GM19035 (cell line): Measurements from ENCODE around the gene LAMA2.

ENCODE experiments used
- ATAC-seq: cut with Tn5 transposase; IDR thresholded peaks from one replicate; pipeline ENCODE4 v1.9.1; 2021; ENCODE audit not compliant: unreplicated experiment

The LAMA2 gene

DNA sequence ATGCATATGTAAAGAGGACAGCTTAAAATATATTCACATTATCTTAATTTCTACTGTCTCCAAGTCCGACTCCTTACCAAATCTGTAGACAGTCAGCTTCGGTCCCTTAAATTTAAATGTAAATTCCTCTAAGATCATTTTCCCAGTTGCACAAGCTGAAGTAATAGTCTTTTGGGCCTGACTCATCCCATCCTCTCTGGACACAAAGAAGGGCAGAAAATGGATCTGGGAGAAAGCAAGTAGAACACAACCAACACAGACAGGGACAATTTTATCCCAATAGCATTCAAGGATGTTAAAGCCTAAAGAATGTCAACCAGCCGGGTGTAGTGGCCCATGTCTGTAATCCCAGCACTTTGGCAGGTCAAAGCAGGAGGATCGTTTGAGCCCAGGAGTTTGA, 598.8 kb downstream of the LAMA2 start:
- ATAC-seq = no peak

DNA sequence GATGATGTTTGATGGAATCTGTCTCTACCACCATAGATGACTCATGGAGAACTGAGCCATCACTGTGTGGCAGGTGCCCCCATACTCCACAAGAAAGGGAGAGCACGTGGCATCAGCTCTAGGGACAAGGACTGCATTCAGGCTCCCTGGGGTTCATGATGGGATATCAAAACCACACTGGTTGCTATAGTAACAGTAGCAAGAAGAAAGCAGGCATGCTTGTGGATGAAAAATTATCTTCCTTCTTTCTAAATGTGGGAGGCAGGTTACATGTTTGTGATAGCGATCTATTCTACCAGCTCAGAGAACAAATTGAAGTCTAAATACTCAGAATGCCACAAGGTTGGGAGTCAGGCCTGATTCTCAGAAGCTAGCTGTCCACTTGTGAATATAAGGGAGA, 602.8 kb downstream of the LAMA2 start:
- no peak for ATAC-seq

DNA sequence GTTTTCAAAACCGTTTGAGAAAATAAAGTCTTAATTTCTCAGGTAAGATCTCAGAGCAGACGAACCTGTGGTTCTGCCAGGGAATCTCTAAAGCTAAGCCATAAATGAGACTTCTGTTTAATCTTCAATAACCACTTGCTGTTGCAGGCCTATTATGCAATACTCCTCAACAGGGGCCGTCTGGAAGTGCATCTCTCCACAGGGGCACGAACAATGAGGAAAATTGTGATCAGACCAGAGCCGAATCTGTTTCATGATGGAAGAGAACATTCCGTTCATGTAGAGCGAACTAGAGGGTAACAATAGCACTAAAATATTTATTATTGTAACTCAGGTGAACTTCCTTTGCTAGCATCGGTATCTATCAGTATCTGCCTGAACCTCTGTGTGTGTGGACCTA, 603.4 kb downstream of the LAMA2 start:
- no peak for ATAC-seq

DNA sequence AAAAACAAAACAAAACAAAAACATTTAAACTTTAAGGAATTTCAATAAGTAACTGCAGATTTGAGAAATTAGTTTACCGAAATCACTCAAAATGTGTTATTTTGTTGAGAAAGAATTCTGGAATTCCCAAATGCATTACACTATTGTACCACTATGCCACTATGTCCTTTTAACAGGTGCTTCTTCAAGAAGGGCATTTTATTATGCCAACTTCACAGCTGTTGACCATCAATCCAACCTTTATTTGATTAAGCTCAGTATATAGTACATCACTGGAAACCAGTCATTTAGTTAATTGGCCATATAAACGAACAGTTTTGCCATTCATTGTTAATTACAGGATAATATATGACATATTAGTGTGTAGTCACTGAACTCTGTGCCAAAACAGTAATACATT, 605.4 kb downstream of the LAMA2 start:
- ATAC-seq = no peak

DNA sequence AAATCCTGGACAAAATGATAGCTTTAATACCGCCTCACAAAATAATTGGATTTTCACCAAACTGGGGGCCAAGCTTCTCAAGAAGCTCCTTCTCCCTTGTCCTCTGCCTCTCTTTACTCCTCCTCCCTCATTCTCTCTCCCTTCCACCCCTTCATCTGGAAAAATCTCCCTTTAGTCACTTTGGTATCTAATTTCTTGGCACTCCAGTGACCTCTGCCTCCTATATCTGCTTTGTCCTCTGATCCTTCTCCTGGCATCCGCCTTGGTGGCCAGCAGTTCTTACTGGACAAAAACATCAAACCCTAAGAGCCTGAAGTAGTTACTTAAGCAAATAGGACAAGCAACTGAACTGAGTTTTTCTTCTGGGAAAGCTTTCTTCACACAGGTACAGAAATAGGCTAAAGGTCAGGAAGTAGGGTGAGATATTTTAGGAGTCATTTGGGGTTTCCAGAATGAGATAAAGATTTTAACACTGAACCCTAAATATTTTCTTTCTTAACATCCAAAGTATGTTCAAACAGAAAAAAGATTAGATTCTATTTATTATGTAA, 606.4 kb downstream of the LAMA2 start:
- ATAC-seq = no peak

DNA sequence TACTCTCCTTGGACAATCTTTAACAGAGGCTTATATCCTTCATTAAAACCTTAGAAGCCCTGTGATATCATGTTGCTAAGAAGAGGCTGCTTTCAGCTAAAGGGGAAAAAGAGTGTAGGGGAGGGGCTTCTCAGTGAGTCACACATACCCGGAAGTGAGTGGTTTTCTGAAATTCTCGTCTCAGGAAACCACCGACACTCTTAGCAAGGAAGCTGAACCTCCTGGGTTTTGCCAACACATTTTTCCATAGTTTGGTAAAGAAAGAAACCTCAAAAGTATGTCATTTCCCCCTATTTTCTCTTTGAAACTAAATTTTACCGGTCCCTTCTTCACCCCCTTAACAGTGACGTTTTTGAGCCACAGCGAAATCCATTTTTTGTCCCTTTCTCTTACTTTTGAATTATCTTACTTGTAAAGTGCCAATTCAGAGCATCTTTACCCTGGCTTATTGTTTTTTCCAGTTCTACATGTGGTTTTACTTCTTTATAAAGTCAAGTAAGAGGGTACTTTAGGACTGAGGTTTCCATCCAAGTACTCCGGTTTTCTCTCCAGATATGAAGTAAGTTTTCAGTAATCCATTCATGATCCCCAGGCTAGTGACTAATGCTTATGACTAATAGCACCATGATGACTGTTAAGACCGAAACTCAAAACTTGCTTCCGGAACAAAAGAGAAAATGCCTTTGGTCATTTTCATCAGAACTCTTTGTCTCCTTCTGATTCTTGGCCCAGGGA, 607.8 kb downstream of the LAMA2 start:
- peak; percentile 89 for ATAC-seq

DNA sequence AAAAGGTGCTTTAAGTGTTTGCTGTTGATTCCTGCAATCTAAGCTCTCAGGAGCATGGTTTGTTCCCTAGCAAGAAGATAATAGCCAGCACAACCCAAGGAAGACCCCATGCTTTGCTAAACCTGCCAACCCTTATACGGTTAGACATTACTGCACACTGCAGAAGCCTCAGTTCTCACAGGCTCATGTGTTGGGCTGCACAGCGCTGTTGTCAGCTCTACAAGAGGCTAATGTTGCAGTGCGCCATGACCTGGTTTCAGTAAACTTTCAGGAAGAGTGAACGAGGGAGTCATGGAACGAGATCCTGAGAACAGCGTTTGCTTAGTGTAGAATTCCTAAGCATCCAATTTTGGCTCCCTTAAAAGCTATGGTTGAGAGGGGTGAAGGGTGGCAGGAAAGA, 608.5 kb downstream of the LAMA2 start:
- no peak for ATAC-seq

DNA sequence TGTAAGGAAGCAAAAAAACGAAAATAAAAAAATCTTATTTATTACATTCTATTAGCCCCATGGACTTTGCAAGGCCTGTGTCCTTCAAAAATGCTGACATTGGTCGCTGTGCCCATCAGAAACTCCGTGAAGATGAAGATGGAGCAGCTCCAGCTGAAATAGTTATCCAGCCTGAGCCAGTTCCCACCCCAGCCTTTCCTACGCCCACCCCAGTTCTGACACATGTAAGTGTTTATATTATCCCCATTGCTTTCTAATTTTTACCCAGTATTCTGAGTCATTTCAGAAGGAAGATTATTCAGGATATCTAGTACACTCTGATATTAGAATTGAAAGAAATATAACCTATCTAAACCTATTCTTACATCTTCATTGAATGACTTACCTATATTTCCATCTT, 609.3 kb downstream of the LAMA2 start:
- ATAC-seq = no peak

DNA sequence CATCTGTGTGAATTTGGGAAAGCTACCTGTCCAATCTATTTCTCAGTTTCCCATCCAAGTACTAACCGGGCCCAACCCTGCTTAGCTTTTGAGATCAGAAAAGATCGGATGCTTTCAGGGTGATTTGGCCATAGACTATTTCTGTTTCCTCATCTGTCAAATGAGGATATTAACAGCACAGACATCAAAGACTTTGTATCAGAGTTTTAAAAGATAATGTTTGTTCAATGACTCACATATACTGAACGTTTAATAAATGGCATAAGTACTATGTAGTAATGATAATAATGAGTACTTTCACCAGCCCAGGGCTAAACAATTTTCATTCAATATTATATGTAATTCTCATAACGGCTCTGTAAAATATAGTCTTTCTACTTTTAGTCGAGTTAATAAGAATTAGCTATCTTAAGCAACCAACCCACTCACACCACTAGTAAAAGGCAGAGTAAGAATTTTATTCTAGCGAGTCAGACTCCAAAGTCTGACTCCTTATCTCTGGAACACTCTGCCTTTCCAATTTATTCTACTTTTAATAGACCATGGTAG, 610.5 kb downstream of the LAMA2 start:
- no peak for ATAC-seq

DNA sequence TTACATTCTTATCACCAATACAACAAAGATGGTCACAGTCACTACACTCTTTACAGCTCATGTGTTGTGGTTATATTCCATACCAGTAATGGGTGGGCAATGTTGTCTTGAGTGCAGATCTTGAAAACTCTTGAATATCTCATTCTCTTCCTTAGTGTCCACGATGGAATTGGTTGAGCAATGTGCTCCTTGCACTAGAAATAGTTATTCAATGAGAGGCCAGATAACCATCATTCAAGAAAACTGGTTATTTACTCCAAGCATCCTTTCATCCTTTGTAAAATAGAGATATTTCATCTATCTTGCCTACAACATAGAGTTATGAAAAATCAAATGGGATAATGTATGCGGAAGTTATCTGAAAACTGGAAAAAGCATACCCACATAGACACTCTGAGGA, 611.2 kb downstream of the LAMA2 start:
- ATAC-seq = no peak

DNA sequence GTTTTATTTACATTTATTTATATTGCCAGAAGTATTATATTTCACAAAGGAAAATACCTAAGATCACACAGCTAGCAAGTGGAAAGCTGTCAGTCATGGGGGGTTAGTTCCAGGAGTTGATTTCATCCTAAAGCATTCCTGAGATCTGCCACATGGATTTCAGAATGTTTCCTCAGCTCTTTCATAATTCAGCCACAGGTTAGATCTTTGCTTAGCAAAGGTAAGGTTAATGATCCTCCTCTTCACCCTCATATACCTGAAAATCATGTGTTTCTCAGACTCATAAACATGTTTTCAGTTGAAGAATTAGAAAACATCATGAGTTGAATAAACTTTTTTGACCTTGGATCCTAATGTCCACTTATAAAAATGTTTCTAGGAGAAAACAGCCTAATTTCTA, 611.6 kb downstream of the LAMA2 start:
- no peak for ATAC-seq

DNA sequence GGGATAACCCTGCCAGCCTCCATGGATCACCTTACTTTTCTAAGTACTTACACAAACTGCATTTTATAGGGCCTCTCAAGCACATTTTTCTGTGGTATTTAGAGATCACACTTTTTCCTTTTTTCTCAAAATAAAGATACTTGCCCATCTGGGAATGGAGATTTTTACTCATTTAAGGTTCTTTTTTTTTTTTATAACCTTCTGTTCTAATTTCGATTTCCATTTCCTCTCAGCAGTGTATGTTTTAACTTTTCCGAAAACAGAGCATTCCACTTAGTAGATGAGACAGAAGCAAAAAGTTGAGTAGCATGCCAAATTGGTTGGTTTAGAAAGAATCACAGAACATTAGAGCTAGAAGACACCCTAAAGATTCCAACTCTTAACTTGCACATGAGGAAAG, 612.7 kb downstream of the LAMA2 start:
- ATAC-seq = no peak

DNA sequence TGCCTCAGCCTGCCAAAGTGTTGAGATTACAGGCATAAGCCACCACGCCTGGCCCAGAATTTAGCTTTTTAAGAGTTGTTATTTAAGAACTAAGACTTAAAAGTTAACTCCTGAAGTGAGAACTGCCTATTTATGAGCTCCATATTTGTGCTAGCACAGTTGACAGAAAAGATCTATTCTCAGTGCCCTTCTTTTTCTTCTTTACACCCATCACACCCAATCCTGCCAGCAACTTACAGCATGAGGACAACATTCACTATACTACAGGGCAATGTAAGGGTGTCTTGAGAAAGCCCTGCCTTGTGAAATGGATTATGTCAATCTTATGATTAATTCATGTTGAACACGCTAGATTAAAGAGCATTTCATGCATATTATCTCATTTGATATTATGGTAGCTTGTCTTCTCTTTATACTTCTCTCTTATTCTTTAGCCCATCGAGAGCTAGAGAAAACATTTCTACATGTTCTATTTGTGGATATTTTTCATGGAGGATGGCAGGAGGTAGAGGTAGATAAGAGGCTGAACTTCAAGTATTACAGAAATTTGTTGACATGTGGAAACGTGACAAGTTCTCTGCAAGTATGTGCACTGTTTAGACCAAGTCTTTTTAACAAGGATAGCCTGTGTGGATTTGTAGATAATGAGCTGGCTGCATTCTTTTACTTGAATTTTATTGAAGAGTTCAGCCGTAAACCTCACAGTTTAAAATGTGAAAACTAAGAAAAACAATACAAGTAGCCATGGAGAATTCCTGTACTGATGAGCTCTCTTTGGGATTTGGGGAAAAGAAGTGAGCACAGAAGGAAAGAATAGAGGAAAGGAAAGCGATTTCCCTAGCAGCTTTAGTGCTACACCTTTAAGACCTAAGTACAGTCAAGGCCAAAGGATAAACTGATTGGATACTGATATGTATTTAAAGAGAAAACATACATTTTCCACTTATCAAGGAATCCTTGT, 614.8 kb downstream of the LAMA2 start:
- ATAC-seq = no peak

DNA sequence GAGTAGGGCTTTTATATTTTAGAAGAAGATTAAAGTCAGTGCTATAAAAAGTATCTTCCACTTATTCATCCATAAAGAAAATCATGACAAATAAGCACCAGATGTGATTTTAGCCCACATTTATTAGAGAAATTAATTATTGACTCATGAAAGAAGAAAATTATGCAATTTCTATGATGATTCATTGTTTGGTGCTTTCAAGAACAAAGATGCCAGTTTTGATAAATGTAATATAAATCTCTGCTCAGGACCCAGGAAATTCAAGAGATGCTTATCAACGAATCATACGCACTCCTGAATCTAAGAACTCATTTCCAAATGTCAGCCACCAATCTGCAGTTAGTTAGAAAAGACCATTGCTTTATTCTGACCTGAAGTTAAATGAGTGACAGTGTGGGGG, 615.6 kb downstream of the LAMA2 start:
- no peak for ATAC-seq

DNA sequence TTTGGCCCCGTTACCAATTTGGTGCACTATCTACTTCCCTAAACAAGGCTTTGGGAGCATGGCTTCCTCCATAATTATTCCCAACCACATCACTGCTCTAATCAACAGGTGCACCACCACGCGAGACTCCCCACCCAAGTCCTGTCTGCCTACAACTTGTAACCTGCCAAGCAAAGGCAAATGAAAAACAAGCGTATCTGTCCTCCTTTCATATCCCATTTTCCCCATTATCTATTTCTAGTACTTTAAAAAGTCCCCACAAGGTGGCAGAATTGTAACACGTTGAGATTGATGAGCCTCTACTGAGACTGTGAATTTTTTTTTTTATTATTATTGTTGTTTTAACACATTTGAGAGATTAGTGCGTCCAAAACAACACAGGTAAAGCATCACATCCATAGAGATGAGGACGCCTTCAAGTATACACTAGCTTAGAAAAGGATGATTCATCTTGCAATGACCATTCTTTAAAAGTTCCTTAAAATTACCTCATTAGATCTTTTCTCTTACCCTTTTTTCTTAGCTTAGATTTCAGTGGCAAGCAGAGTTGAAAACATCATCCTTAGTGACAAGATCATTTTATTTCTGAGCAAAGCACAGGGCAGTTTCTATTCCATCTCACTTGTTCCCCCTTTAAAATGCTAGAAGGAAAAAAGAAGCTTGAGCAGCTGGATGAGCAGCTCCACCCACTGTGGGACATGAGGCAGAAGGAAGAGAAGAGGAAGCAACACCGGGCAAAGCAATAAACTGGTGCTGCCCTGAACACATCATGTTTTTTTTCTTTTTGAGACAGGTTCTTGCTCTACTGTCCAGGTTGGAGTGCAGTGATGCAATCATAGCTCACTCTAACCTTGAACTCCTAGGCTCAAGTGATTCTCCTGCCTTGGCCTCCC, 616.3 kb downstream of the LAMA2 start:
- ATAC-seq = peak; percentile 68

DNA sequence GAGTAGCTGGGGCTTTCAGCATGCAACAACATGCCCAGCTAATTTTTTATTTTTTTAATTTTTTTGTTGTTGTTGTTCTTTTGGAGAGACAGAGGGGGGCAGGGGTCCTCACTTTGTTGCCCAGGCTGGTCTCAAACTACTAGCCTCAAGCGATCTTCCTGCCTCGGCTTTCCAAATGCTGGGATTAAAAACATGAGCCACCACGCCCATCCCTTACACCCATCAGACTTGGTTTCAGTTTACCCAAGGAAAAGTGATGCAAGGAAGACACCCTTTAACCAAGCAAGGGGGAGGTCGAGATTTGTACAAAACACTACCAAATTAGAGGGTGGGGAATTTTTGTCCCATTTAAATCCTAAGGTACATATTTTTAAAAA, 616.9 kb downstream of the LAMA2 start:
- no peak for ATAC-seq

DNA sequence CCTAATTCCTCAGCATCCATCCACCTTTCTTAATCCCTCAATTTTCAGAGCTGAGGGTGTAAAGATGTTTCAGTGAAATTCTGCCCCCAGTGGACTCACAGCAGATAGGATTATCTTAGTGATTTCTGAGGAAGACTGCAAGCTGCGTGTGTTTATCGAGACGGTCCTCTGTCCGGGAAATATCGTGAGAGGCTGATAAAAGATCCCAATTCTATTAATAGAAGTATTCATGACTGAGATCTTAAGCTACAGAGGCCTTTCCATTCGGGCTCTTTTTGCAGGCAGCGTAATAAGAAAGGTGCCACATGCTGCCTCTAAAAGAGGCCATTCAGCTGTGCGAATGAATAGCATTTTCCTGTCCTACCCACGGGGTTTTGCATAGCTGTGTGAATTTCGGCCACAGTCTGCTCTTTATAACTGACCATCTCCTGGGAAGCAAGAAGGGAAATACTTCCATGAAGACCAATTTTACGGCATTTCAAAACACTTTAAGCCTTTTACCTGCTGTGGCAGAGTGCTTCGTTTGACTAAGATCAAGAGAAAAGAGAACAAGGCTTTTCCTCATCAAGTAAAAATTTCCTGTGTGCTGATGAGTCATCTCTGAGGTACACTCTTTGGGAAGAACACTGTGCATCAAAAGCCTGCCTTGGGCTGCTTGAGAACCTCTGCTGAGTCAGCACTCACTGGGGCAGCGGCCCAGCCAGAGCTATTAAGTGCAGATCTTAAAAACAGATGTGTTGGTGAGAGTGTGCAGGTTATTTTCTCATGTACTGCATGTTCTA, 618.2 kb downstream of the LAMA2 start:
- no peak for ATAC-seq

DNA sequence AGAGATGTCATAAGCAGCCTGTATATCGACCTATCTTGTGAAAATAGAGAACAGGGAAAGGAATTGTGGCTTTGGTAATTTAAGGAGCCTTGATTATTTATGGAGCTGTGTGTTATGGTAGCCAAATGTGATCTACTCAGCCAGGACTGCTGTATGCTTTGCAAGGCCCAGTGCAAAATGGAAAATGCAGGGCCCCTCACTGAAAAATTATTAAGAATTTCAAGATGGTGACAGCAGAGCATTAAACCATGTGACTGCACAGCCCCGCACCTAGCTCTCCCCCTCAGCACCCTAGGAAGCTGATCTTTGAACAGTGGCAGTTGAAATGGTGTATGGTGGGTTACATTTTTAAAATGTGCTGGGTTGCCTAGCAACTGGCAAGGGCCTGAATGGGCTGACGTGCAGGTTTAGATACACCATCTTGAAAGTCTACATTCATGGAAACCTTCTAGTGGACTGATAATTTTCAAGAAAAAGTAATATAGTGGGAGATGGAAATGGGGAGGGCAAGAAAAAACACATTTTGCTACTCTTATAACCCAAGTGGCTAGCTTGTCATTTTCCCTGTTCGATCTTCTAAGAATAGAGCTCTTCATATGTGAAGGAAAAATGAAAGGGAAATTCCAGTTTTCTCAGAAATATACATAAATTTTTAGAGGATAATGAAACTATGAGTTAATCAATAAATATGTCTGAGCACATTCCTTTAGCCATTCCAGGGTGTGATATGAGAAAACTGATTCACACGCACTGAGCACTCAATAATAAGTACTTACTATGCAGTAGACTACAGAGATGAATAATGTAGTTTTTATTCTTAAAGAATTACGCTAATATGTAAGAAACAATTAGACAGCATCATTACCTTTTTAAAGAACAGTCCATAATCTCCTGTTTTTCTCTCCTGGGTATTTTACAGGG, 619.1 kb downstream of the LAMA2 start:
- ATAC-seq = no peak

DNA sequence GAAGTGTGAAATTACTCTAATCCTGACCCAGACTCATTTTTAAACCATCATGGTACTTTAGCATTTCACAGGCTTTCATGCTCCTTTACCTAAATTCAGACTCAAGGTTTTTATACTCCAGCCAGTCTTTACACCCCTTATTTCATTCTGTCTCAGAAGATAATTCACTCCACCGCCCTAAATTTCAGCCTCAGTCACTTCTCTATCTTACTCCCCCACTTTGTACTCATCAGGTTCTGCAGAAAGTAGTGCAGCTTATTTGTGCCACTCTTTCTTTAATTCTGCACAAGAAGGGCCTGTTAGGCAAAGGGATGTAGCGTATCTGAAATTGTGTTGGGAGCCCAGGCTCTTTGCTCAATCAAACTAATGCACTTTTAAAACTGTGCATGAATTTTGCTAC, 621.5 kb downstream of the LAMA2 start:
- no peak for ATAC-seq
